K562 (cell line): ENCODE results near the gene KLC1. TPM values are rescaled to one million over a fixed set of nuclear protein-coding genes. Genes with fewer than 3 reads are reported as not detected.

Source experiments
- ARID1B ChIP-seq: fragments of 450-650 bp; IDR thresholded peaks from 2 replicates; pipeline ENCODE4 v1.6.1; 2016; ENCODE audit warnings: antibody characterized with exemption, mild to moderate bottlenecking, inconsistent platforms
- BRF1 ChIP-seq: IDR thresholded peaks from 3 replicates; pipeline ENCODE4 v1.6.1; 2011; ENCODE audit warnings: borderline replicate concordance, mild to moderate bottlenecking; ENCODE audit not compliant: insufficient read length; ENCODE audit errors: extremely low read depth
- FIP1L1 ChIP-seq: fragments of 200-400 bp; formaldehyde crosslinking; IDR thresholded peaks from 2 replicates; pipeline ENCODE4 v1.6.1; 2018; ENCODE audit warnings: mild to moderate bottlenecking, low read depth, low read length; ENCODE audit not compliant: poor library complexity, severe bottlenecking
- FOXJ2 ChIP-seq: fragments of 200-800 bp; sonication (Bioruptor generic); IDR thresholded peaks from 2 replicates; pipeline ENCODE4 v1.6.1; 2016; ENCODE audit warnings: missing genetic modification characterization, missing compliant biosample characterization
- HNRNPH1 ChIP-seq: fragments of 200-400 bp; formaldehyde crosslinking; optimal IDR thresholded peaks from 2 replicates; pipeline ENCODE3; 2017; ENCODE audit warnings: low read depth, mild to moderate bottlenecking, low read length, moderate library complexity
- MED1 ChIP-seq: sonication (generic); formaldehyde crosslinking; IDR thresholded peaks from 2 replicates; pipeline ENCODE4 v1.8.1; 2023; ENCODE audit warnings: missing genetic modification reagents, borderline replicate concordance
- RREB1 ChIP-seq: fragments of 250-450 bp; sonication (Bioruptor Pico); IDR thresholded peaks from 2 replicates; pipeline ENCODE4 v1.4.0; 2020
- SAFB ChIP-seq: fragments of 200-400 bp; formaldehyde crosslinking; IDR thresholded peaks from 2 replicates; pipeline ENCODE4 v1.6.1; 2017; ENCODE audit warnings: low read depth, low read length, borderline replicate concordance
- TAF9B ChIP-seq: fragments of 450-650 bp; IDR thresholded peaks from 2 replicates; pipeline ENCODE4 v1.6.1; 2018; ENCODE audit warnings: mild to moderate bottlenecking; ENCODE audit not compliant: partially characterized antibody
- ZNF407 ChIP-seq: fragments of 450-650 bp; IDR thresholded peaks from 2 replicates; pipeline ENCODE4 v1.6.1; 2016; ENCODE audit warnings: low read depth
- polyA plus RNA-seq, 8 experiments: library from polyadenylated mRNA; depleted of rRNA in 4 of 8; stranded (reverse) in 5 of 8; unstranded in 3 of 8; fragments of >200 nt; fragmentation: Nextera tagmentation in 2 of 8; fragmentation: Illumina TruSeq in 1 of 8; extraction: Ambion mirVana in 2 of 8; extraction: Trizol in 1 of 8; gene quantifications; 2 replicates each; pipeline versions ENCODE4 v1.2.1 to v1.2.3, GENCODE V29; 2011 to 2014; ENCODE audit warnings: inconsistent platforms in 1 of 8, missing spikeins in 1 of 8
- total RNA-seq, 7 experiments: library from RNA; depleted of rRNA in 6 of 7; stranded (reverse); fragments of >200 nt in 6 of 7; fragmentation: Illumina TruSeq in 2 of 7; extraction: Trizol in 2 of 7; gene quantifications; 2 replicates each; pipeline versions ENCODE4 v1.2.1 to v1.2.3, GENCODE V29; 2011 to 2021; ENCODE audit warnings: low replicate concordance in 1 of 7

KLC1 gene
- total and polyA plus RNA-seq, 9 of the 15 experiments (the other 6 are each of a cell fraction or from before 2014, with no cell fraction given): 4.9 to 134 (median 54.8) TPM

- TF ChIP-seq ZNF407 (no peak), ARID1B (no peak), HNRNPH1 (no peak), FOXJ2 (tag) (no peak), TAF9B (no peak), BRF1 (no peak), SAFB (no peak), MED1 (CRISPR knock-in tag) (no peak), RREB1 (no peak), FIP1L1 (no peak)
These were observed 106.0 kb downstream of the KLC1 start (continued) for GRCh38 chr14:103735022-103735421.
